HL-60 (cell line): ENCODE results near the gene COX10.
"Not testable (repeated sequence)": the region's sequence is repeated elsewhere in the genome, so short reads cannot be mapped to it uniquely, and the experiment has no call there.

Experiments
- DNase-seq, 2 experiments: peaks; one replicate each; pipeline ENCODE4 v3.0.0-alpha.2; 2010 to 2020; ENCODE audit warnings: low read depth in 1 of 2, low spot score in 1 of 2
- H3K27ac ChIP-seq: fragments of 250-450 bp; sonication (Bioruptor Pico); replicated peaks from 2 replicates; pipeline ENCODE4 v1.5.1; 2020; ENCODE audit warnings: mild to moderate bottlenecking, moderate library complexity
- H3K27me3 ChIP-seq: fragments of 250-450 bp; sonication (Bioruptor Pico); 2 replicates; pipeline ENCODE4 v1.5.1; 2021; ENCODE audit warnings: mild to moderate bottlenecking, moderate library complexity; ENCODE audit not compliant: insufficient read depth, poor library complexity, severe bottlenecking
- H3K4me3 ChIP-seq: replicated peaks from 2 replicates; pipeline ENCODE4 v1.5.1; 2011; ENCODE audit warnings: mild to moderate bottlenecking, control low read depth, low read length; ENCODE audit not compliant: insufficient read depth
- GABPA ChIP-seq: IDR thresholded peaks from 2 replicates; pipeline ENCODE4 v1.6.1; 2012; ENCODE audit warnings: low read depth
- POLR2AphosphoS5 ChIP-seq: IDR thresholded peaks from 2 replicates; pipeline ENCODE4 v1.6.1; 2012; ENCODE audit warnings: low read depth
- SPI1 ChIP-seq: IDR thresholded peaks from 2 replicates; pipeline ENCODE4 v1.6.1; 2012; ENCODE audit warnings: low read depth, mild to moderate bottlenecking, borderline replicate concordance
- long read RNA-seq: library from polyadenylated mRNA; unstranded; transcript quantifications from one replicate; pipeline ENCODE4 v2.0.0, GENCODE V29; 2020
- TF ChIP-seq, protein P1 (sequence below): IDR thresholded peaks from 2 replicates; pipeline ENCODE4 v1.6.1; 2012; ENCODE audit warnings: low read depth; ENCODE audit not compliant: insufficient replicate concordance
- TF ChIP-seq, protein P2 (sequence below): IDR thresholded peaks from one replicate; pipeline ENCODE4 v1.5.1; 2011; ENCODE audit warnings: low read length, control low read depth, inconsistent platforms; ENCODE audit not compliant: insufficient read depth

COX10 gene
- long read RNA-seq, transcript COX10-204 (6 exons, 1,509 nt) = minor isoform, 7 of 125 reads
- long read RNA-seq, transcript COX10-201 (7 exons, 2,873 nt) = major isoform, 86 of 125 reads
- long read RNA-seq, partial matches to known transcripts = 27 of 125 reads
- long read RNA-seq, other reads (novel, unspliced or antisense) = 4 of 125 reads

DNA sequence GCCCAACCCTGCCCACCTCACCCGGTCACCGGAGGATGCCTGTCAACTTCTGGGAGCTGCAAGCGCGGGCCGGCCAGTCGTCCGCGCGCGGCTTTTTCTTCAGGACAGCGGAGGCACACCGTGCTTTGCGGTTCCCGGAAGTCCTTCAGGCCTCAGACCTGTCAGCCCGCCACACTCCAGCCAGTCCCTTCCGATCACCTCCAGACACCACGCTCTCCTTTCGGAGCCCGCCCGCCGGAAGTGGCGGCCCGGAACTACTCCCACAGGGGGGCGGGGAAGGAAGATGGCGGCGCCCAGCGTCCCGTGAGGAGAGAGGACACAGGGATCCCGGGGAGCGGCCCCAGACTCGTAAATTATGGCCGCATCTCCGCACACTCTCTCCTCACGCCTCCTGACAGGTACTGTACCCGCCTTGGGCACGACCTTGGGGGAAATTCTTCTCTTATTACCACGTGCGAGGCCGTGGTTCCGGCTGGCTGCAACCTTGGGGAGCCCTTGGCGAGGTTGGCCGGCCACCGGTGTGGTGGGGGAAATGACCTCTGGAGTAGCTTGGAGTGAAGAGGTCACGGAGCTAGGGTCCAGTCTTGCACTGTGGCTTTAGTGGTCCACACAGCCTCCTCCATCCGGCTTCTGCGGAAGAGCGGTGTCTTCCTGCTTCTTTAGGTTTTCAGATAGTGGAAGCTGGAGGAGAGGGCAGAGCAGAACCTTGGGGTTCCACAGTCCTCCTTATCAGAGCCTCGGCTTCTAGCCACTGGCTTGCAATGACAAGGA lies at the start of gene COX10:
Gene COX10, plus strand, starts transcription at position 254 of the 771 bp plus-strand sequence. Its CDS starts 102 bp downstream, at position 356.
- TF ChIP-seq, protein P1, sequence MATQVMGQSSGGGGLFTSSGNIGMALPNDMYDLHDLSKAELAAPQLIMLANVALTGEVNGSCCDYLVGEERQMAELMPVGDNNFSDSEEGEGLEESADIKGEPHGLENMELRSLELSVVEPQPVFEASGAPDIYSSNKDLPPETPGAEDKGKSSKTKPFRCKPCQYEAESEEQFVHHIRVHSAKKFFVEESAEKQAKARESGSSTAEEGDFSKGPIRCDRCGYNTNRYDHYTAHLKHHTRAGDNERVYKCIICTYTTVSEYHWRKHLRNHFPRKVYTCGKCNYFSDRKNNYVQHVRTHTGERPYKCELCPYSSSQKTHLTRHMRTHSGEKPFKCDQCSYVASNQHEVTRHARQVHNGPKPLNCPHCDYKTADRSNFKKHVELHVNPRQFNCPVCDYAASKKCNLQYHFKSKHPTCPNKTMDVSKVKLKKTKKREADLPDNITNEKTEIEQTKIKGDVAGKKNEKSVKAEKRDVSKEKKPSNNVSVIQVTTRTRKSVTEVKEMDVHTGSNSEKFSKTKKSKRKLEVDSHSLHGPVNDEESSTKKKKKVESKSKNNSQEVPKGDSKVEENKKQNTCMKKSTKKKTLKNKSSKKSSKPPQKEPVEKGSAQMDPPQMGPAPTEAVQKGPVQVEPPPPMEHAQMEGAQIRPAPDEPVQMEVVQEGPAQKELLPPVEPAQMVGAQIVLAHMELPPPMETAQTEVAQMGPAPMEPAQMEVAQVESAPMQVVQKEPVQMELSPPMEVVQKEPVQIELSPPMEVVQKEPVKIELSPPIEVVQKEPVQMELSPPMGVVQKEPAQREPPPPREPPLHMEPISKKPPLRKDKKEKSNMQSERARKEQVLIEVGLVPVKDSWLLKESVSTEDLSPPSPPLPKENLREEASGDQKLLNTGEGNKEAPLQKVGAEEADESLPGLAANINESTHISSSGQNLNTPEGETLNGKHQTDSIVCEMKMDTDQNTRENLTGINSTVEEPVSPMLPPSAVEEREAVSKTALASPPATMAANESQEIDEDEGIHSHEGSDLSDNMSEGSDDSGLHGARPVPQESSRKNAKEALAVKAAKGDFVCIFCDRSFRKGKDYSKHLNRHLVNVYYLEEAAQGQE = peak; percentile 42
- TF ChIP-seq POLR2AphosphoS5 = peak; percentile 77
- TF ChIP-seq SPI1 = no peak
- TF ChIP-seq GABPA = peak; percentile 87
- TF ChIP-seq, protein P2, sequence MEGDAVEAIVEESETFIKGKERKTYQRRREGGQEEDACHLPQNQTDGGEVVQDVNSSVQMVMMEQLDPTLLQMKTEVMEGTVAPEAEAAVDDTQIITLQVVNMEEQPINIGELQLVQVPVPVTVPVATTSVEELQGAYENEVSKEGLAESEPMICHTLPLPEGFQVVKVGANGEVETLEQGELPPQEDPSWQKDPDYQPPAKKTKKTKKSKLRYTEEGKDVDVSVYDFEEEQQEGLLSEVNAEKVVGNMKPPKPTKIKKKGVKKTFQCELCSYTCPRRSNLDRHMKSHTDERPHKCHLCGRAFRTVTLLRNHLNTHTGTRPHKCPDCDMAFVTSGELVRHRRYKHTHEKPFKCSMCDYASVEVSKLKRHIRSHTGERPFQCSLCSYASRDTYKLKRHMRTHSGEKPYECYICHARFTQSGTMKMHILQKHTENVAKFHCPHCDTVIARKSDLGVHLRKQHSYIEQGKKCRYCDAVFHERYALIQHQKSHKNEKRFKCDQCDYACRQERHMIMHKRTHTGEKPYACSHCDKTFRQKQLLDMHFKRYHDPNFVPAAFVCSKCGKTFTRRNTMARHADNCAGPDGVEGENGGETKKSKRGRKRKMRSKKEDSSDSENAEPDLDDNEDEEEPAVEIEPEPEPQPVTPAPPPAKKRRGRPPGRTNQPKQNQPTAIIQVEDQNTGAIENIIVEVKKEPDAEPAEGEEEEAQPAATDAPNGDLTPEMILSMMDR = no peak
- DNase-seq = peak; percentile 57 to 81

DNA sequence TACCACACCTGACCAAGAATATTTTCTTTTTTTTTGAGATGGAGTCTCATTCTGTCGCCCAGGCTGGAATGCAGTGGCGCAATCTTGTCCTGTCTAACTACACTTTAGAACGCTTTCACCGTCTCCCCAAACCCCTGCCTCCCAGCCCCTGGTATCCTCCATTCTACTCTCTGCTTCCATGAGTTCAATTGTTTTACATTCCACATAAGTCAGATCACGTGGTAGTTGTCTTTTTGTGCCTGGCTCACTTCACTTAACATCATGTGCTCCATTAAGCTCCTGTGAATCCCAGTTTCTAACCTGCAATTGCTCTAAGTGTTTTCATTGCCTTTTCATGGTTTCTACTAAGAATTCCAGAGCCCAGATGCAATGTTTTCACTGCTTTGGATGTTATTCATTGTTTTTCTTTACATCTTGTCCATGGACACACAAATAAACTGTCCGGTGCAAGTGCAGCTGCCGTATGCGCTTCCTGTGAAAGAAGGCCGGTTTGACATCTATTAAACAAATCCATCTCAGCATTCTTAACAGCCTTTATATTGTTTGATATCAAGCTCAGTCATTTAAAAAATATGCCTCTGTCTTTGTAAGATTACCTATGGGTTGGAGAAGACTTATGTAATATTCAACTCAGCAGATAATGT lies 47.5 kb upstream of the COX10 start:
- DNase-seq, H3K27me3 ChIP-seq, H3K27ac ChIP-seq, H3K4me3 ChIP-seq: not testable (repeated sequence)

More for the DNA sequence above, at the start of gene COX10:
- H3K27me3 ChIP-seq = no peaks in the 10 kb centered on the region
- peak within 1 kb of the TSS; percentile 82 for H3K4me3 ChIP-seq
- H3K27ac ChIP-seq = peak within 1 kb of the TSS; percentile 90

DNA sequence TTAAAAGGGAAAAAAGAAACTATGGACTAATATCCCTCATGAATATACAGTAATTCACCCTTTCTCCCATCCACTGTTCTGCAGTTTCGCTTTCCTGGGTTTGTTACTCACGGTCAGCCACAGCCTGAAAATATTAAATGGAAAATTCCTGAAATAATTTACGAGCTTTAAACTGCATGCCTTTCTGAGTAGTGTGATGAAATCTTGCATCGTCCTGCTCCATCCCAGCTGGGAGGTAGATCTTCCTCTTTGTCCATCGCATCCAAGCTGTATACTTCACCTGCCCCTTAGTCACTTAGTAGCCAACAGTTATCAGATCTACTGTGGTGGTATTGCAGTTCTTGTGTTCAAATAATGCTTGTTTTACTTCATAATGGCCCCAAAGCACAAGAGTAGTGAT lies 39.5 kb upstream of the COX10 start:
- not testable (repeated sequence) for DNase-seq, H3K27me3 ChIP-seq, H3K27ac ChIP-seq, H3K4me3 ChIP-seq

DNA sequence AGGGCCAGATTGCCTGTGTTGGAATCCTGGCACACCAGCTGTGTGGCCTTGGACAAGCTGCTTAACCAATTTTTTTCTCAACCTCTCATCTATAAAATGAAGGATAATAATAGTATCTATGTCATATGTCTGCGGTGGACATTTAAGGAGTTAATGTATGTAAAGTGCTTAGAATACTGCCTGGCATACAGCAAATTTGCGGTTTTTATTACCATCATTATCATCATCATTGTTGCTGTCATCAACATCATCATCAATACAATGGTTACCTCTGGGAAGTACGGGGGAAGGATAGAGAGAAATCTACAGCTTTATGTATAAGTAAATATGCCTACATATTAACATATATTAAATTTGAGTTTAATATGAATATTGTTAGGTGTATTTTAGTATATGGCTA lies 37.1 kb upstream of the COX10 start:
- TF ChIP-seq SPI1 (no peak), GABPA (no peak), POLR2AphosphoS5 (no peak)
- TF ChIP-seq, protein P1 = no peak
- TF ChIP-seq, protein P2 = no peak
- H3K27me3 ChIP-seq = no peaks in the 10 kb centered on the region
- no peak for DNase-seq
- H3K4me3 ChIP-seq = no peak overlapping the region
- H3K27ac ChIP-seq = no peak overlapping the region
